Measurements from ENCODE around the gene EIF2D. TPM values are rescaled to one million over a fixed set of nuclear protein-coding genes. Genes with fewer than 3 reads are reported as not detected.

The EIF2D gene
- total and polyA plus RNA-seq, 2 of the 8 experiments (the other 6 are each of a cell fraction or from before 2014, with no cell fraction given): 36.1 to 37.1 TPM

DNA sequence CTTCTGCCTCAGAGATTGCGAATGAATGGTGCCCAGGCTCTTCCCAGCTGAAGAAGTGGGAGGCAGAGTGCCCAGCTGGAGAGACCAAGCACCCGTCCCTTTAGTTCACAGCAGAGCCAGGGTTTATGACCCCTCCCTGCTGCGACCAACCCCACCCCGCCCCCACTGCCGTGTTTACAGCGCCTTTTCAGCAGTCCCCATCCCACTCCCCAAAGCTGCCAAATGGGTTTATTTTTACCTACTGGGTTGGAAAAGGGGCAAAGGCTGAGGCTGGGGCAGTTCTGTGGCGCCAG, 46.7 kb upstream of the EIF2D start:
- H2AFZ ChIP-seq (ENCODE audit: low read length): peak overlapping the region; percentile 31; the same call in 1 of the 2 replicates
- peak overlapping the region; percentile 44 to 56 for H3K4me2 ChIP-seq (ENCODE audit: insufficient read depth in 1 of 2, low read depth in 2 of 2, low read length in 2 of 2)
- H3K9me3 ChIP-seq (ENCODE audit: insufficient read depth in 2 of 2, low read depth in 1 of 2, low read length in 1 of 2): no peaks in the 10 kb centered on the region
- no peak overlapping the region for H4K5ac ChIP-seq (ENCODE audit: insufficient read length, low read depth, low read length)
- no peaks in the 10 kb centered on the region for H3K79me2 ChIP-seq (ENCODE audit: control insufficient read depth in 1 of 2, insufficient read depth in 2 of 2, low read length in 2 of 2)
- no peaks in the 10 kb centered on the region for H3K79me1 ChIP-seq (ENCODE audit: low read depth, low read length)
- H3K14ac ChIP-seq (ENCODE audit: insufficient read length): no peak overlapping the region
- no peak overlapping the region for H2BK15ac ChIP-seq (ENCODE audit: low read length)
- no peak for FAIRE-seq
- no peak for DNase-seq (ENCODE audit: low read depth in 1 of 2, low spot score in 2 of 2)
- no peak overlapping the region for H3K4ac ChIP-seq (replicated peaks; ENCODE audit: insufficient read length, low read depth, low read length)
- H2BK5ac ChIP-seq (ENCODE audit: low read depth, low read length): no peak overlapping the region
- H4K8ac ChIP-seq (ENCODE audit: extremely low read depth, insufficient read depth, low read length): peak overlapping the region; percentile 51
- no peak overlapping the region for H3K56ac ChIP-seq (replicated peaks; ENCODE audit: insufficient read length, low read depth, low read length)
- no peak overlapping the region for H3K23ac ChIP-seq (ENCODE audit: insufficient read length)
- H3K23me2 ChIP-seq (ENCODE audit: low read depth, low read length): peaks cover 5% of the 10 kb centered on the region; the same call in 1 of the 2 replicates
- H2BK120ac ChIP-seq (replicated peaks; ENCODE audit: low read depth, low read length): no peak overlapping the region
- no peak overlapping the region; the same call in 1 of the 2 replicates for H3K18ac ChIP-seq (ENCODE audit: extremely low read depth, low read length)
- peaks cover 0 to 22% (median 13%) of the 10 kb centered on the region in 4 experiments; a peak in 6 of 7 replicates for H3K27me3 ChIP-seq (replicated peaks in 1 of 4; ENCODE audit: control insufficient read depth in 3 of 4, extremely low read depth in 1 of 4, insufficient read depth in 3 of 4, low read length in 3 of 4)
- peak overlapping the region in 1 of 4 experiments; percentile 51; a peak in 1 of 8 replicates for H3K4me3 ChIP-seq (ENCODE audit: extremely low read depth in 1 of 4, insufficient read depth in 2 of 4, low read depth in 3 of 4, low read length in 4 of 4)
- POLR2A ChIA-PET (ENCODE audit: partially characterized antibody): interaction anchor here (0.6 to 1.4 kb wide), 3 partner anchors 11 to 34 kb away, joined by 3 to 5 read pairs (median 4); partner anchors contain the start of gene DYRK3
- H3K27ac ChIP-seq (ENCODE audit: low read depth, low read length): no peak overlapping the region
- WGBS, 2 experiments (ENCODE audit: extremely low coverage in 1 of 2, insufficient coverage in 1 of 2, insufficient read length in 1 of 2, insufficient replicate concordance in 2 of 2, low coverage in 1 of 2, low lambda C conversion rate in 2 of 2, missing lambda C conversion rate in 1 of 2): 60% methylated on average over 7 of the region's 7 CpGs; no CpG with 5 or more reads in 1 of the 2 experiments
- no peak overlapping the region for H3K9ac ChIP-seq (replicated peaks in 1 of 4; ENCODE audit: extremely low read depth in 1 of 4, low read depth in 3 of 4, low read length in 3 of 4)
- H3K4me1 ChIP-seq (replicated peaks in 1 of 4; ENCODE audit: control insufficient read depth in 3 of 4, insufficient read depth in 4 of 4, low read length in 3 of 4): peaks cover 0 to 12% (median 5%) of the 10 kb centered on the region in 4 experiments; a peak in 6 of 7 replicates
- no peaks in the 10 kb centered on the region for H4K20me1 ChIP-seq (replicated peaks in 1 of 2; ENCODE audit: control insufficient read depth in 1 of 2, insufficient read depth in 2 of 2, low read length in 2 of 2)
- H2BK20ac ChIP-seq (ENCODE audit: low read length): no peak overlapping the region
- no peak overlapping the region for H2BK12ac ChIP-seq (ENCODE audit: low read depth, low read length)
- CTCF ChIA-PET (ENCODE audit: partially characterized antibody): interaction anchor here (0.6 to 23.8 kb wide), 23 partner anchors 11 to 369 kb away, joined by 3 to 666 read pairs (median 5); partner anchors contain the start of genes DYRK3, EIF2D and MAPKAPK2
- no peak overlapping the region for H2AK5ac ChIP-seq (ENCODE audit: low read depth, low read length)
- no peak overlapping the region for H4K91ac ChIP-seq (replicated peaks; ENCODE audit: insufficient read length, low read length)
- H3K36me3 ChIP-seq (ENCODE audit: control insufficient read depth in 2 of 4, insufficient read depth in 4 of 4, low read length in 3 of 4): no peaks in the 10 kb centered on the region
- no peak for TF ChIP-seq TBP (IDR thresholded peaks at IDR 0.05; ENCODE audit: low read depth, low read length)
- TF ChIP-seq SP4 (IDR thresholded peaks at IDR 0.05; ENCODE audit: low read length): no peak
- TF ChIP-seq SIX5 (IDR thresholded peaks at IDR 0.05; ENCODE audit: low read depth, low read length): no peak
- no peak for TF ChIP-seq CHD1 (IDR thresholded peaks at IDR 0.05; ENCODE audit: low read depth, low read length)
- TF ChIP-seq CTBP2 (IDR thresholded peaks at IDR 0.05; ENCODE audit: borderline replicate concordance, insufficient read depth, insufficient read length, low read length): no peak
- no peak for TF ChIP-seq GABPA (IDR thresholded peaks at IDR 0.05; ENCODE audit: borderline replicate concordance, insufficient read depth, low read length)
- no peak for TF ChIP-seq YY1 (IDR thresholded peaks at IDR 0.05; ENCODE audit: low read depth, low read length)
- no peak for TF ChIP-seq NANOG (IDR thresholded peaks at IDR 0.05; ENCODE audit: insufficient read depth, low read depth, low read length, poor library complexity, severe bottlenecking)
- TF ChIP-seq TAF1 (IDR thresholded peaks at IDR 0.05; ENCODE audit: low read depth, low read length): no peak
- TF ChIP-seq KDM5A (IDR thresholded peaks at IDR 0.05; ENCODE audit: low read length): no peak
- TF ChIP-seq, protein P1, sequence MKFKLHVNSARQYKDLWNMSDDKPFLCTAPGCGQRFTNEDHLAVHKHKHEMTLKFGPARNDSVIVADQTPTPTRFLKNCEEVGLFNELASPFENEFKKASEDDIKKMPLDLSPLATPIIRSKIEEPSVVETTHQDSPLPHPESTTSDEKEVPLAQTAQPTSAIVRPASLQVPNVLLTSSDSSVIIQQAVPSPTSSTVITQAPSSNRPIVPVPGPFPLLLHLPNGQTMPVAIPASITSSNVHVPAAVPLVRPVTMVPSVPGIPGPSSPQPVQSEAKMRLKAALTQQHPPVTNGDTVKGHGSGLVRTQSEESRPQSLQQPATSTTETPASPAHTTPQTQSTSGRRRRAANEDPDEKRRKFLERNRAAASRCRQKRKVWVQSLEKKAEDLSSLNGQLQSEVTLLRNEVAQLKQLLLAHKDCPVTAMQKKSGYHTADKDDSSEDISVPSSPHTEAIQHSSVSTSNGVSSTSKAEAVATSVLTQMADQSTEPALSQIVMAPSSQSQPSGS (IDR thresholded peaks at IDR 0.05; ENCODE audit: low read length): no peak
- TF ChIP-seq TAF7 (optimal IDR thresholded peaks at IDR 0.05; ENCODE audit: borderline replicate concordance, low read depth, low read length): no peak
- TF ChIP-seq SIRT6 (IDR thresholded peaks at IDR 0.05; ENCODE audit: low read length): no peak

Measured in H1 (cell line).